GM12872 (cell line): ENCODE measurements around the gene RPTOR.
A peak's percentile ranks its signal among the peaks of the same experiment; 100 is the strongest.

ENCODE experiments used
- CTCF ChIP-seq: IDR thresholded peaks from 3 replicates; pipeline ENCODE4 v1.5.1; 2011; ENCODE audit warnings: low read depth, mild to moderate bottlenecking, low read length, moderate library complexity; ENCODE audit not compliant: insufficient read depth

RPTOR gene

GRCh38 chr17:80986816-80987475, 442.3 kb downstream of the RPTOR start:
- no peak for TF ChIP-seq CTCF

GRCh38 chr17:80987941-80988461, 443.4 kb downstream of the RPTOR start:
- TF ChIP-seq CTCF: no peak

- no peak for TF ChIP-seq CTCF
These were observed 444.9 kb downstream of the RPTOR start for GRCh38 chr17:80989586-80989913.

GRCh38 chr17:80990921-80991644, 446.4 kb downstream of the RPTOR start:
- no peak for TF ChIP-seq CTCF

- TF ChIP-seq CTCF: peak; percentile 23; the same call in 1 of the 3 replicates
These were observed 447.0 kb downstream of the RPTOR start, which contains the start of gene CHMP6 for GRCh38 chr17:80991645-80992076. Gene CHMP6 (plus strand): TSS chr17:80991841. CDS start chr17:80991919, 78 bp downstream.

GRCh38 chr17:80992077-80992947, 447.7 kb downstream of the RPTOR start:
- no peak for TF ChIP-seq CTCF
